Esophagus (tissue), 2 donors: ENCODE data around the gene AOC2. TPM values are rescaled to one million over a fixed set of nuclear protein-coding genes. Genes with fewer than 3 reads are reported as not detected.
"Not testable (repeated sequence)": the region's sequence is repeated elsewhere in the genome, so short reads cannot be mapped to it uniquely, and the experiment has no call there.

Source experiments
- H3K27ac ChIP-seq, 2 donors: one replicate each; pipeline ENCODE4 v1.5.1; 2013; ENCODE audit warnings: low read depth in 2 of 2, mild to moderate bottlenecking in 2 of 2, inconsistent platforms in 1 of 2, low read length in 1 of 2, moderate library complexity in 1 of 2
- H3K27me3 ChIP-seq, 2 donors: one replicate each; pipeline ENCODE4 v1.6.1; 2013; ENCODE audit warnings: low read length in 2 of 2, control low read depth in 1 of 2, mild to moderate bottlenecking in 1 of 2; ENCODE audit not compliant: insufficient read depth in 2 of 2, control insufficient read depth in 1 of 2
- H3K36me3 ChIP-seq, 2 donors: one replicate each; pipeline ENCODE4 v1.6.1; 2013; ENCODE audit warnings: low read length in 1 of 2; ENCODE audit not compliant: control insufficient read depth in 2 of 2, insufficient read depth in 2 of 2
- H3K4me1 ChIP-seq, 2 donors: one replicate each; pipeline ENCODE4 v1.6.1; 2013; ENCODE audit warnings: low read length in 1 of 2; ENCODE audit not compliant: control insufficient read depth in 2 of 2, insufficient read depth in 2 of 2
- H3K4me3 ChIP-seq, 2 donors: one replicate each; pipeline ENCODE4 v1.5.1; 2013; ENCODE audit warnings: low read length in 2 of 2, mild to moderate bottlenecking in 2 of 2, low read depth in 1 of 2, moderate library complexity in 1 of 2
- H3K9me3 ChIP-seq, 2 donors: one replicate each; pipeline ENCODE4 v1.6.1; 2013; ENCODE audit warnings: mild to moderate bottlenecking in 2 of 2, low read depth in 1 of 2, low read length in 1 of 2, moderate library complexity in 1 of 2; ENCODE audit not compliant: control insufficient read depth in 2 of 2, insufficient read depth in 1 of 2
- WGBS, 2 donors: extraction: QIAGEN DNeasy Blood & Tissue Kit; methylation state at CpG; one replicate each; pipeline ENCODE4 v1.1.7; 2013; 5-methylcytosine and 5-hydroxymethylcytosine counted together
- polyA plus RNA-seq, 2 donors: library from polyadenylated mRNA; stranded (reverse); fragments of 200-250 nt; gene quantifications; one replicate each; pipeline ENCODE4 v1.2.3, GENCODE V29; 2013
- donor health status: healthy with polysubstance abuse.
- donor health status: Bipolar disorder and iron deficiency.

The AOC2 gene
- polyA plus RNA-seq, 2 donors = 0.24 to 0.86 TPM

GRCh38 chr17:42851371-42852240, 7.2 kb downstream of the AOC2 start:
- not testable (repeated sequence) for H3K36me3 ChIP-seq, H3K4me1 ChIP-seq, H3K9me3 ChIP-seq, H3K27me3 ChIP-seq
- WGBS, 2 donors = 74 to 90% methylated on average over 13 to 25 of the region's 28 CpGs
- Histone ChIP-seq H3K27ac (peak overlapping the region; percentile 73 to 82), H3K4me3 (peak overlapping the region; percentile 27 to 29)

GRCh38 chr17:42852351-42852750, 8.0 kb downstream of the AOC2 start:
- Histone ChIP-seq H3K27me3 (no peaks in the 10 kb centered on the region), H3K4me1 (peaks cover 4 to 5% of the 10 kb centered on the region in 2 donors), H3K36me3 (no peaks in the 10 kb centered on the region), H3K9me3 (no peaks in the 10 kb centered on the region), H3K27ac (peak overlapping the region; percentile 59 to 80), H3K4me3 (peak overlapping the region; percentile 16 to 31)
- 75% methylated on average over 15 of the region's 15 CpGs for WGBS, 2 donors

- Histone ChIP-seq H3K27ac (peak overlapping the region; percentile 59 to 80), H3K9me3 (no peaks in the 10 kb centered on the region), H3K27me3 (no peaks in the 10 kb centered on the region), H3K36me3 (no peaks in the 10 kb centered on the region), H3K4me3 (peak overlapping the region in 1 of 2 donors; percentile 31), H3K4me1 (peaks cover 4 to 5% of the 10 kb centered on the region in 2 donors)
- whole genome bisulfite sequencing, 2 donors = 50 to 61% methylated on average over 4 of the region's 4 CpGs
Measured at GRCh38 chr17:42853004-42853403, 8.6 kb downstream of the AOC2 start.

- H3K4me1 ChIP-seq = peaks cover 4 to 5% of the 10 kb centered on the region in 2 donors
- no peaks in the 10 kb centered on the region for H3K9me3 ChIP-seq
- 64 to 72% methylated on average over 5 of the region's 5 CpGs for WGBS, 2 donors
- peak overlapping the region in 1 of 2 donors; percentile 45 for H3K27ac ChIP-seq
- peak overlapping the region; percentile 5 to 31 for H3K4me3 ChIP-seq
- no peaks in the 10 kb centered on the region for H3K36me3 ChIP-seq
- no peaks in the 10 kb centered on the region for H3K27me3 ChIP-seq
Measured at GRCh38 chr17:42853597-42853967, 9.2 kb downstream of the AOC2 start.

GRCh38 chr17:42853968-42854790, 9.8 kb downstream of the AOC2 start:
- peak overlapping the region; percentile 5 to 31 for H3K4me3 ChIP-seq
- no peaks in the 10 kb centered on the region for H3K9me3 ChIP-seq
- peak overlapping the region in 1 of 2 donors; percentile 45 for H3K27ac ChIP-seq
- H3K4me1 ChIP-seq = peaks cover 4 to 5% of the 10 kb centered on the region in 2 donors
- WGBS, 2 donors = 71 to 75% methylated on average over 15 of the region's 15 CpGs
- H3K36me3 ChIP-seq = no peaks in the 10 kb centered on the region
- H3K27me3 ChIP-seq = no peaks in the 10 kb centered on the region

- Histone ChIP-seq H3K36me3 (no peaks in the 10 kb centered on the region), H3K27me3 (no peaks in the 10 kb centered on the region), H3K9me3 (no peaks in the 10 kb centered on the region), H3K4me3 (no peak overlapping the region), H3K27ac (peak overlapping the region in 1 of 2 donors; percentile 7), H3K4me1 (peaks cover 0 to under 1% of the 10 kb centered on the region in 2 donors)
- WGBS, 2 donors = 72 to 79% methylated on average over 8 of the region's 8 CpGs
Measured at GRCh38 chr17:42855048-42855596, 10.7 kb downstream of the AOC2 start.

- not testable (repeated sequence) for H3K27me3 ChIP-seq, H3K36me3 ChIP-seq, H3K27ac ChIP-seq, H3K4me1 ChIP-seq, H3K4me3 ChIP-seq, H3K9me3 ChIP-seq
- 72 to 92% methylated on average over 5 to 8 of the region's 8 CpGs for WGBS, 2 donors
Measured at GRCh38 chr17:42856093-42856492, 11.7 kb downstream of the AOC2 start.

- peak overlapping the region in 1 of 2 donors; percentile 64 for H3K27ac ChIP-seq
- H3K9me3 ChIP-seq, H3K27me3 ChIP-seq, H3K36me3 ChIP-seq, H3K4me3 ChIP-seq, H3K4me1 ChIP-seq: not testable (repeated sequence)
- WGBS, 2 donors = 62 to 69% methylated on average over 5 to 6 of the region's 8 CpGs
Measured at GRCh38 chr17:42856516-42856915, 12.1 kb downstream of the AOC2 start.

GRCh38 chr17:42857389-42857788, 13.0 kb downstream of the AOC2 start:
- WGBS, 2 donors = 77 to 89% methylated on average over 1 of the region's 1 CpG
- Histone ChIP-seq H3K36me3 (no peaks in the 10 kb centered on the region), H3K4me1 (no peaks in the 10 kb centered on the region), H3K4me3 (no peak overlapping the region), H3K27me3 (no peaks in the 10 kb centered on the region), H3K27ac (no peak overlapping the region), H3K9me3 (no peaks in the 10 kb centered on the region)
